ENCODE results near the gene ZFYVE28.

The ZFYVE28 gene

DNA sequence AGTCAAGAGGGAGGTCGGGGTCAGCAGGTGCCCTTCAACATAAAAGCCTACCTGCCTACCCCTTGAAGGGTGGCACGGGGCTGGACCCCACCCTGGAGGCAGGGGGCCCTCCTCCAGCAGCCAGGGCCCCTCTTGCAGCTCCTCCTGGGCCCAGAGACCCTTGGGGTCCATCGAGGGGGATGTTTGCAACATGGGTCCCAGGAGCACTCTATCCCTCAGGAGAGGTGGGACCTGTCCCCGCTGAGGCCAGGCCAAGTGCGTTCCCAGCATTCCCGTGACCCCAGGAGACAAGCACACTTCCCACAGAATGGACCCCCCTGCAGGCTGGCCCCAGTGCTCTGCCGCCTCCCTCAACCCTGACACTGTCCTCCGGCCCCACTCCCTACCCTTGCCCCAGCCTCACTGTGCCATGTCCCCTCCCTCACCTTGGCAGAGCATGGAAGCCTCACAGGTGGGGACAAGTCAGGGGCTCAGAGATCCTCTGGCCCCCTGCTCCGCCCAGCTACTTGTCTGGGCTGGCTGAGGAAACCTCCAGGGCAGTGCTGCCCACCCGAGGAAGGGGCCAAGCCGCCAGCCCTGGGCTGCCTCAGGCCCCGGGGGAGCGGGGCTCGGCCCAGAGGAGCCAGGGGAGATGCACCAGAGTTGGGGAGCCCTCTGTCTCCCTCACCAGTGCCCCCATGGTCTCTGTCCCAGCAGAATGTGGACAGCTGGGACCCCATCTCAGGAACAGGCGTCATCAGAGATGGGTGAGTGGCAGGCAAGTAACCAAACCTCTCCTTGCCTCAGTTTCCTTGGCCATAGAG lies 158.7 kb downstream of the ZFYVE28 start:
- in situ Hi-C loops (cut with HindIII; ENCODE audit: low pct_unique_long_range_greater_than_20kb, low sequenced_read_pairs), result no loop called here
- TF ChIP-seq JUND (IDR thresholded peaks at IDR 0.05; ENCODE audit: low read depth), result no peak
- DNase-seq (ENCODE audit: low read depth in 1 of 2, low spot score in 1 of 2), result no peak

DNA sequence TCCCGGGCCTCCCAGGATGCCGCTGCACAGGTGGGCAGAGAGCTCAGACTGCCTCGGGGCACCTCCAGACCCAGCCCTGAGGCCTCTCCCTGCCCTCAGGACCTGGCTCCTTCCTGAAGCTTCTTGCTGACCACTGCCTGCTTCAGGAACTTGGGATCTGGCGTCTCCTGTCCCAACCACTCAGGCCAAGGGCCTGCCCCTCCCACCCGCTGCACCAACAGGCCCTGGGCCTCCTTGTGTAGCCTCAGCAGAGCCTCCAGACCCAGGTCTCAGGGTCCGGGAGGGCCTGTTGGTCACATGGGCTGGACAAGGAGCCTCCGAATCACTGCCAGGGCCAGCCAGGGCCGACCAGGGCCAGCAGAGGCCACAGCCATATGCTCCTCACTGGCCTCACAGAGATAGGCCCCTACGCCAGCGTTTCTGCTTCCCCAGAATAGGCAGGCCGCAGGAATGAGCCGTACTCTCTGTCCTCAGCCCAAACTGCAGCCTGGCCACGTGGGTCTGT lies 159.4 kb downstream of the ZFYVE28 start:
- in situ Hi-C loops (cut with HindIII; ENCODE audit: low pct_unique_long_range_greater_than_20kb, low sequenced_read_pairs), result no loop called here
- DNase-seq (ENCODE audit: low read depth in 1 of 2, low spot score in 1 of 2), result no peak
- no peak for TF ChIP-seq JUND (IDR thresholded peaks at IDR 0.05; ENCODE audit: low read depth)

DNA sequence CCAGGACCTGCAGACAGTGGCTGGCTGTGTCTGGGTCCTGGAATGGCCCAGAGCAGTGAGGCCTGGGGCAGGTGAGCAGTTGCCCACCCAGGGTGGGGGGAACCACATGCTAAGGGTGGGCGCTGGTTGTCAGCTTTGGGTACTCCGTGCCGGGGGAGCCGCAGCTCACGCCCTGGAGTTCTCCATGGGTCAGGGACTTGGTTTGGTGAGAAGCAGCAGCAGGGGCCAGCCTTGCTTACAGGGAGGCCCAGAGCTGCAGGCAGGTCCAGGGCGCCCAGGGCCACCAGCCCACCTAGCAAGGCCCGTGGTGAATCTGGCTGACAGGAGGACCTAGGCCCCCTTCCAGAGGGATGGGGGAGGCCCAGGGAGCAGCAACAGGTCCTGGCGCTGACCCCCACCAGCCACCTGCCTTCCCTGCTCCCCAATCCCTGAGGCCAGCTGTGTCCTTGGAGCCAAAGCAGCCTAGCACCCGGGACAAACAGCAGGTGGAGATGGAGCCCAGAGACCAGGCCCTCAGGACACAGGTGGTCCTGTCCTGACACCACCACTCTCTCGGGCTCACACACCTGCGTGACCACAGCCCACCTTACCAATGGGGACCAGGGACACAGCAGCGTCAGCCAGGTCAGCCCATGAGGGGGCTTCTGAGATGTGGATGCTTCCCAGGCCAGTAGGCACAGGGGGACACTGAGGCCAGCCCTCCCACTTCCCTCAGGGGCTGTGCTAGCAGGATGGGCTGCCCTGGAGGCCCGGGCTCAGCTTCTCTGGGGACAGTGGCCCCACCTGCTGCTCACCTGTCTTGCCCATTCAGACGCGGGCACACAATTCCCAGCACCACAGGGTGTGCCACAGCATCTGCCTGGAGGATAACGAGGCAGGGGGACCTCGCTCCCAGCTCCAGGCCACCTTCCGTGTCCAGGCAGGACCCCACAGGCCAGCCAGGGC lies 160.1 kb downstream of the ZFYVE28 start:
- no peak for TF ChIP-seq JUND (IDR thresholded peaks at IDR 0.05; ENCODE audit: low read depth)
- in situ Hi-C loops (cut with HindIII; ENCODE audit: low pct_unique_long_range_greater_than_20kb, low sequenced_read_pairs), result no loop called here
- DNase-seq (ENCODE audit: low read depth in 1 of 2, low spot score in 1 of 2), result no peak

DNA sequence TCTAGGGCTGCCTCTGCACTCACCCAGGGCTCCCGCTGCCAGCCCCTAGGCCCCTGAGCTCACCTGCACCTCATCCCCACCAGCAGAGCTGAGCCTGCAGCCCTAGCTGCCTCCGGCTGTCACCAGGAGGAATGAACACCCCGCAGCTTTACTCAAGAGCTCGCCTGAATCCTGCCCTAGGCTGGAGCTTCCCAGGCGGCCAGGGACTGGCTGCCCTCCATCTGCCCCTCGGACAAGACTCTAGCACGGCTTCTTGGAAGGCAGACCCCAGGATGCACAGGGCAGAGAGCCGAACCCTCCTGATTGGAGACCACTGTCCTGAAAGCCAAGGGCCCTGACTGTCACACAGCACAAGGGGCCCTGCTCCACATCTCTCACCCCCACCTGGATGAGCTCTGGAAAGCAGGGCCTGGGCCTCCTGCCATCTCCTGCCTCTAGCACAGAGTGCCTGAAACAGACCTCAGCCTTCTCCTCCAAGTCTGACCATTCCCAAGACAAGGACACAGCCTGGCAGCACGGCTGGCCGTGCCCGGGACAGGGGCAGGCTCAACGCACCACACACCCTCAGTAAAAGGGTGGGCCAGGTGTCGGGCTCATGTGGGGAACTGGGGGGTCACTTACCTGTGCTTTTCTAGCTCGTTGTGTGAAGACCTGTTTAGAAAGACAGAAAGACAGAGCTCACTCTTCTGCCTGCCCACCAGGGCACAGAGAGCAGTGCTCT lies 160.9 kb downstream of the ZFYVE28 start:
- DNase-seq (ENCODE audit: low read depth in 1 of 2, low spot score in 1 of 2), result no peak
- in situ Hi-C loops (cut with HindIII; ENCODE audit: low pct_unique_long_range_greater_than_20kb, low sequenced_read_pairs), result no loop called here
- TF ChIP-seq JUND (IDR thresholded peaks at IDR 0.05; ENCODE audit: low read depth), result no peak

DNA sequence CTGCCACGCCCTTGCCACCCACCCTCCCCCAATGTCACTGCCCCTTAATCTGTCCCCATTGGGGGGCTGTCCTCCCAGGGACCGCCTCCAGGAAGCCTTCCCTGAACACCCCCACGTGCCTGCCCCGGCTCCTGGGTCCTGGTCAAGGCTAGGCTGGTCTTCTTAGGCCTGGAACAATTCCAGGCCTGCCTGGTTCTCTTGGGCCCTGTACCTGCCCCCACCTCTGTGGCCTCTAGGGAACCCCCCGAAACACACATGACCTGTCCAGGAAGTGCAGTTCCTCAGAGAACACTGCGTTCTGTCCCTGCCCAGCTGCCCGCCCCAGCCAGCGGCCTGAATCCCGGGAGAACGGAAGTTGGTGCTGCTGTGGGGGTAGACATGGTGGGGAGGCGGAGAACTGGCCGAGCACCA lies 161.7 kb downstream of the ZFYVE28 start:
- in situ Hi-C loops (cut with HindIII; ENCODE audit: low pct_unique_long_range_greater_than_20kb, low sequenced_read_pairs), result no loop called here
- no peak for DNase-seq (ENCODE audit: low read depth in 1 of 2, low spot score in 1 of 2)
- no peak for TF ChIP-seq JUND (IDR thresholded peaks at IDR 0.05; ENCODE audit: low read depth)

DNA sequence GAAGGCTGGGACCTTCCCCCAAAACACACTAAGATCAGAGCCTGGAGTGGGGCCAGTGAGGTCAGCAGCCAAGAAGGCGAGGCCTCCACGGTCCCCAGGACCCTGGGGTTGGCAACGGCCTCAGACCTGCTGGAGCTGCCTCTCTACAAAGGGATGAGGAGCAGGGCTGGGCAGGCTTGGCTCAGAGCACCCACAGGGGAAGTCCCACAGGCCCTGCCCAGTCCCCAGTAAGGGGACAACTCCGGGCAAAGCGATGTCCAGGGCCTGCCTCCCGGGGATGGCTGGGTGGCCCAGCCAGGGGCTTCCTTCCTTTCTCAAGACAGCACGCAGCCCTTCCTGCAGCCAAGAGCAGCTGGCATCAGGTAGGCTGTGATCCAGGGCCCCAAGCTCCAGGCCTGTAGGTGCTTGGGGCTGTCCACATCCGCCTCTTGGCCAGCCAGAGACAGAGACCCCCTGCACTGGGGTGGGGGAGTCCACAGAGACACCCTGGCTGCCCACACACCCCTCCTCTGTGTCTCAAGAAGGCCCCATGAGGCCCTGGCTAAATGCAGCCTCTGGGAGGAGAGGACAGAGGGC lies 162.2 kb downstream of the ZFYVE28 start:
- TF ChIP-seq JUND (IDR thresholded peaks at IDR 0.05; ENCODE audit: low read depth), result no peak
- no peak for DNase-seq (ENCODE audit: low read depth in 1 of 2, low spot score in 1 of 2)
- in situ Hi-C loops (cut with HindIII; ENCODE audit: low pct_unique_long_range_greater_than_20kb, low sequenced_read_pairs), result no loop called here

DNA sequence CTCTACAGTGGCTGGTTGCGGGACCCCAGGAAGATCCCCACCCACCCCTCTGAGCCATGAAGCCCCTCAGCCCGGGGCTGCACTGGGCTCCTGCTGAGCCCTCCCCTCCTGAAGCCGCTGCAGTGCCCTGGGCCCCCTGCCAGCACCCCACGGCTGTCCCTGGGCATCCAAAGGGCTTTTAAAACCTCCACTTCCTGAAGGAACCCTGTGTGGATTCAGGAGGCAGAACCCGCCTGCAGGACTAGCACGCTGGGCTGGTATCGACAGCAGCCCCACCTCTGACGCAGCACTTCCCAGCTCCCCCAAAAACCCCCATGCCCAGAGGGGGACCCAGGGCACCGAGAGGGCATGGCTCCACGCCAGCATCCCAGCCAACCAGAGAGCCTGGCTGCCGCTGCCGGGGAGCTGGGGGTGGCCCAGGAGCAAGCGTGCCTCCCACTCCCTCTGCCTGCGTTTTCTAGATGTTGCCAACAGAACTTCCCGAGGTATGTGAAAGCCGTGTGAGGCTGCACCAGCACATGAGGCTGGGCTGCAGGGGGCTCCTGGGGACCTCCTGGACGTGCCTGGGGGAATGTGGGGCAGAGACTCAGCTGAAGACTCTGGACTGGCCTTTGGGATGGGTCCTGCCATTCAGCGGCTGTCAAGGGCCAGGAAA lies 162.8 kb downstream of the ZFYVE28 start:
- DNase-seq (ENCODE audit: low read depth in 1 of 2, low spot score in 1 of 2), result no peak
- in situ Hi-C loops (cut with HindIII; ENCODE audit: low pct_unique_long_range_greater_than_20kb, low sequenced_read_pairs), result no loop called here
- no peak for TF ChIP-seq JUND (IDR thresholded peaks at IDR 0.05; ENCODE audit: low read depth)

DNA sequence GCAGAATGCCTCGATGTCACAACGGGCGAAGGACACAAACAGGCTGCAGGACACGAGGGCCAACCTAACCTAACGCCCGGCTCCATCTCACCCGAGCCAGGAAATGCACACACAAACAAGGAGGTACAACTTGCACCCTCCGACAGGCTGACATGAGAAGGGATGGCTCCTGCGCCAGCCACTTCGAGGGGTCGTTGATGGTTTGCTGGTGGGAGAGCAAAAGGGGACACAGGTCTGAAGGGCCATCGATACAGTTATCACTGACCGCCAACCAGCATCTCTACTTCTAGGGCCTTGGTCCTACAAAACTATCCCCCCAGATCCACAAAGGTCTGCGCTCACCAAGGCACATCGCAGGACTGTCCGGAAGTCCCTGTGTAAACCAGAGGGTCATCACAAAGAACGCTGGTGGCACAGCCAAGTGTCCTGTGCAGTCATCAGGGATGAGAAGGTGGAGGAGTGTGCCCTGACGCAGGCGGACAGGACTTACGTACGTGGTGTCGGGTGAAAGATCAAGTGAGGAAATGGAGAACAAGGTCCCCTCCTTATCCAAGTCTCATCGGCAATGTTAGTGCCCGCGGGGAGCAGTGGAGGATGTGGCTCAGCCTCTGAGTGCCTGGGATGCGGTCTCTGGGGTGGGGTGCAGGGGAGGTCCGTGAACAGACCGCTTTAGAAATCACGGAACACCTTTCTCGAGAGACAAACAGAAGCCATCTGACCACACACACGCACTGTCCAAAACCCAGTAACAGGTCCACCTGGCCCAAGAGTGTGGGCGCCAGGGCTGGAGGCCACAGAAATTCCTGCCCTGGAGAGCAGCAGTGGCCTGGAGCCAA lies 163.6 kb downstream of the ZFYVE28 start:
- no peak for DNase-seq (ENCODE audit: low read depth in 1 of 2, low spot score in 1 of 2)
- TF ChIP-seq JUND (IDR thresholded peaks at IDR 0.05; ENCODE audit: low read depth), result no peak
- in situ Hi-C loops (cut with HindIII; ENCODE audit: low pct_unique_long_range_greater_than_20kb, low sequenced_read_pairs), result no loop called here

DNA sequence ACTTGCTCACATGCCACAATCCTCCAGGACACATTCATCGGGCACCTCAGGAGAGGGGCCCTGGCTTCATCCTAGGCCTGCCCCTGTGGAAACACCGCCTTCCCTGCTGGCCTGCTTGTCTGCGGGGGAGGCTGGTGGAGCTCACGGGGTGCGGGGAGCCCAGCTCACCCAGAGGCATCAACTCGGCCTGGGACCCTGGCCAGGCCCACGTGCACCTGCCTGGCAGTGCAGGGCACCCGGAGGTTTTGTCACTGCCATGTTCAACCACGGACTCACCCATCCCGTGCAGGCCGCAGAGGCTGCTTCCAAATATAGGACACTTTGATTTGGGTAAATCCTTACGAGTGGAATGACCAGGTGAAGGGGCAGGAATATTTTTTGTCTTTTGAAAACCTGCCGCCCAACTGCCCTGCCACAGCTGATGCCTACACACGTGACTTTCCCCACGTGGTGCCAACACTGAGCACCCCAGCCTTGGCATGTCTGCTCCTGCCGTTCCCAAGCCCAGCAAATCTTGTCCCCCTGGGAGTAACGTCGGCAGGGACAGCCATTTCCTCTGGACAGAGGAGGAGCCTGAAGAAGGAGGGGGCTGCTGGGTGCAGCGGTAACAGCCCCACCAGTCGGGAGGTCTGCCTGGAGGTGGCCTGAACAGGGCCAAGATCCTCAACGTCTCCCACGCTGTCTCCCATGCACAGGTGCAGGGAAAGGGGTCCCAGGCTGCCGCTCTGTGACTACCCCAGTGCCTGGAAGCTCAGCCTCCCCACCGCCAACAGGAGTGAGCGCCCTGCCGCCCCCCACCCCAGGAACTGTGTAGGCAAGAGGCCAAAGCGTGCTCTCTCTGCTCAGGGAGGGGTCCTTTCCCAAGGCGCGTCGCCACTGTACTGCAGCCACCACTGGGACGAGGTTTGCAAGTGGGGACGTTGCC lies 165.0 kb downstream of the ZFYVE28 start:
- DNase-seq (ENCODE audit: low read depth in 1 of 2, low spot score in 1 of 2), result no peak
- TF ChIP-seq JUND (IDR thresholded peaks at IDR 0.05; ENCODE audit: low read depth), result no peak
- in situ Hi-C loops (cut with HindIII; ENCODE audit: low pct_unique_long_range_greater_than_20kb, low sequenced_read_pairs), result no loop called here

DNA sequence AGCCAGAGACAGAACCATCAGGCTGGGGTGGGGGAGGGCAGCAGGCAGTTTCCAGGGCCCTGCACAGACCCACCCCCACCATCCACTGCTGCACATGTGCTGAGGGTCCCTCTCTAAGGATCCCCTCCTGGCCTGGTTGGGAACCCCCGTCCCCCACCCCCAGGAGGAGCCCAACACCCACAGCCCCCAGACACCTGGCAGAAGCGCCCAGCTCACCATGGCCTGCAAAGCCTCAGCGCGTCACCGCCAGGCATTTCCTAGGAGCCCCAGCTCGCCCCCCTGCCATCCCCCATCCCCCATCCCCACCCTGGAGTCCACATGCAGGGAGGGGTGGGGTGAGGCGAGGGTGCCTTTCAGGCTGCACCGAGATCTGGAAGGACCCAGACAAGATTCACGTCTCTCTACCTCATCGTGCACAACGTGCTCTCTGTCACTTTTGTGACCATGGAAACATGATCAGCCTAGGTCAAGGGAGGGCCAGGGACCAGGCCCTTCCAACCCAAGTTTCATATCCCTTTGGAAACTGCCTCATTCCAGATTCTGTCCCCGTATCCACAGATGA lies 165.8 kb downstream of the ZFYVE28 start:
- no peak for TF ChIP-seq JUND (IDR thresholded peaks at IDR 0.05; ENCODE audit: low read depth)
- in situ Hi-C loops (cut with HindIII; ENCODE audit: low pct_unique_long_range_greater_than_20kb, low sequenced_read_pairs), result no loop called here
- no peak for DNase-seq (ENCODE audit: low read depth in 1 of 2, low spot score in 1 of 2)

Measured in T47D (cell line).